ENCODE data around the gene RPS24. TPM values are rescaled to one million over a fixed set of nuclear protein-coding genes. Genes with fewer than 3 reads are reported as not detected.
"Not testable (repeated sequence)": the region's sequence is repeated elsewhere in the genome, so short reads cannot be mapped to it uniquely, and the experiment has no call there.

The RPS24 gene
- total RNA-seq, 2 experiments from 2014 or later = 2,309 to 2,336 TPM

- no peak overlapping the region for H3K4me3 Mint-ChIP-seq
- H3K36me3 Mint-ChIP-seq = no peaks in the 10 kb centered on the region
- peaks cover 18% of the 10 kb centered on the region for H3K4me1 Mint-ChIP-seq
- DNase-seq = no peak
- H3K9me3 Mint-ChIP-seq = no peaks in the 10 kb centered on the region
- H3K27ac Mint-ChIP-seq = no peak overlapping the region
- H3K27me3 Mint-ChIP-seq = no peaks in the 10 kb centered on the region
These were observed 26.4 kb downstream of the RPS24 start for GRCh38 chr10:78059906-78060702.

GRCh38 chr10:78062296-78062695 lies 28.6 kb downstream of the RPS24 start:
- Mint-ChIP-seq H3K27me3 (no peaks in the 10 kb centered on the region), H3K36me3 (no peaks in the 10 kb centered on the region), H3K4me3 (peak overlapping the region; percentile 40), H3K9me3 (no peaks in the 10 kb centered on the region), H3K27ac (no peak overlapping the region), H3K4me1 (peaks cover 17% of the 10 kb centered on the region)
- peak; percentile 17 for DNase-seq

GRCh38 chr10:78063236-78063635 lies 29.6 kb downstream of the RPS24 start:
- no peak overlapping the region for H3K4me3 Mint-ChIP-seq

GRCh38 chr10:78064919-78065318 lies 31.3 kb downstream of the RPS24 start:
- not testable (repeated sequence) for H3K36me3 Mint-ChIP-seq, H3K27me3 Mint-ChIP-seq, H3K27ac Mint-ChIP-seq, H3K9me3 Mint-ChIP-seq, H3K4me3 Mint-ChIP-seq, DNase-seq
- H3K4me1 Mint-ChIP-seq = peaks cover 15% of the 10 kb centered on the region

More at GRCh38 chr10:78063236-78063635, 29.6 kb downstream of the RPS24 start:
- no peak for DNase-seq
- no peaks in the 10 kb centered on the region for H3K36me3 Mint-ChIP-seq
- H3K27ac Mint-ChIP-seq = no peak overlapping the region
- H3K27me3 Mint-ChIP-seq = no peaks in the 10 kb centered on the region
- H3K9me3 Mint-ChIP-seq = no peaks in the 10 kb centered on the region
- H3K4me1 Mint-ChIP-seq = peaks cover 15% of the 10 kb centered on the region

- H3K27me3 Mint-ChIP-seq = no peaks in the 10 kb centered on the region
- H3K36me3 Mint-ChIP-seq = no peaks in the 10 kb centered on the region
- no peak overlapping the region for H3K27ac Mint-ChIP-seq
- no peaks in the 10 kb centered on the region for H3K9me3 Mint-ChIP-seq
- no peak for DNase-seq
- H3K4me3 Mint-ChIP-seq = no peak overlapping the region
- peaks cover 15% of the 10 kb centered on the region for H3K4me1 Mint-ChIP-seq
These were observed 31.9 kb downstream of the RPS24 start for GRCh38 chr10:78065611-78066010.

GRCh38 chr10:78066012-78066411 lies 32.3 kb downstream of the RPS24 start:
- H3K4me1 Mint-ChIP-seq = peaks cover 15% of the 10 kb centered on the region
- no peaks in the 10 kb centered on the region for H3K27me3 Mint-ChIP-seq
- no peaks in the 10 kb centered on the region for H3K9me3 Mint-ChIP-seq
- H3K36me3 Mint-ChIP-seq = no peaks in the 10 kb centered on the region
- no peak overlapping the region for H3K4me3 Mint-ChIP-seq
- no peak for DNase-seq
- no peak overlapping the region for H3K27ac Mint-ChIP-seq

GRCh38 chr10:78066728-78067430 lies 33.2 kb downstream of the RPS24 start:
- H3K4me1 Mint-ChIP-seq = peaks cover 10% of the 10 kb centered on the region
- no peak overlapping the region for H3K4me3 Mint-ChIP-seq
- no peak overlapping the region for H3K27ac Mint-ChIP-seq
- H3K9me3 Mint-ChIP-seq = no peaks in the 10 kb centered on the region
- no peaks in the 10 kb centered on the region for H3K27me3 Mint-ChIP-seq
- DNase-seq = no peak
- no peaks in the 10 kb centered on the region for H3K36me3 Mint-ChIP-seq

GRCh38 chr10:78069151-78069550 lies 35.5 kb downstream of the RPS24 start:
- no peaks in the 10 kb centered on the region for H3K9me3 Mint-ChIP-seq
- H3K4me1 Mint-ChIP-seq = no peaks in the 10 kb centered on the region
- DNase-seq = no peak
- no peak overlapping the region for H3K4me3 Mint-ChIP-seq
- no peaks in the 10 kb centered on the region for H3K27me3 Mint-ChIP-seq
- no peaks in the 10 kb centered on the region for H3K36me3 Mint-ChIP-seq
- H3K27ac Mint-ChIP-seq = no peak overlapping the region

- H3K4me1 Mint-ChIP-seq, H3K36me3 Mint-ChIP-seq, DNase-seq, H3K4me3 Mint-ChIP-seq, H3K27ac Mint-ChIP-seq, H3K9me3 Mint-ChIP-seq, H3K27me3 Mint-ChIP-seq: not testable (repeated sequence)
These were observed 36.4 kb downstream of the RPS24 start for GRCh38 chr10:78070064-78070463.

GRCh38 chr10:78070726-78071125 lies 37.1 kb downstream of the RPS24 start:
- Mint-ChIP-seq H3K9me3 (peaks cover 1% of the 10 kb centered on the region), H3K27ac (no peak overlapping the region), H3K4me1 (no peaks in the 10 kb centered on the region), H3K36me3 (no peaks in the 10 kb centered on the region), H3K27me3 (no peaks in the 10 kb centered on the region), H3K4me3 (no peak overlapping the region)
- no peak for DNase-seq

- H3K36me3 Mint-ChIP-seq = no peaks in the 10 kb centered on the region
- no peak for DNase-seq
- H3K4me1 Mint-ChIP-seq = no peaks in the 10 kb centered on the region
- H3K9me3 Mint-ChIP-seq = peaks cover 3% of the 10 kb centered on the region
- no peak overlapping the region for H3K27ac Mint-ChIP-seq
- H3K4me3 Mint-ChIP-seq = no peak overlapping the region
- H3K27me3 Mint-ChIP-seq = no peaks in the 10 kb centered on the region
These were observed 37.6 kb downstream of the RPS24 start for GRCh38 chr10:78071140-78071856.

- no peak for DNase-seq
- H3K36me3 Mint-ChIP-seq = no peaks in the 10 kb centered on the region
- H3K27me3 Mint-ChIP-seq = no peaks in the 10 kb centered on the region
- H3K9me3 Mint-ChIP-seq = peaks cover 4% of the 10 kb centered on the region
- H3K4me1 Mint-ChIP-seq = no peaks in the 10 kb centered on the region
- no peak overlapping the region for H3K4me3 Mint-ChIP-seq
- no peak overlapping the region for H3K27ac Mint-ChIP-seq
These were observed 38.2 kb downstream of the RPS24 start for GRCh38 chr10:78071857-78072179.

- Mint-ChIP-seq H3K4me3 (no peak overlapping the region), H3K27me3 (no peaks in the 10 kb centered on the region), H3K9me3 (peaks cover 4% of the 10 kb centered on the region), H3K27ac (no peak overlapping the region), H3K4me1 (no peaks in the 10 kb centered on the region), H3K36me3 (no peaks in the 10 kb centered on the region)
- DNase-seq = no peak
These were observed 38.8 kb downstream of the RPS24 start for GRCh38 chr10:78072504-78072903.

- DNase-seq, H3K9me3 Mint-ChIP-seq, H3K4me3 Mint-ChIP-seq, H3K27ac Mint-ChIP-seq, H3K36me3 Mint-ChIP-seq, H3K4me1 Mint-ChIP-seq, H3K27me3 Mint-ChIP-seq: not testable (repeated sequence)
These were observed 42.1 kb downstream of the RPS24 start for GRCh38 chr10:78075806-78076205.

GRCh38 chr10:78078539-78079330 lies 45.1 kb downstream of the RPS24 start:
- Mint-ChIP-seq H3K9me3 (peaks cover 4% of the 10 kb centered on the region), H3K27ac (no peak overlapping the region), H3K27me3 (no peaks in the 10 kb centered on the region), H3K4me3 (no peak overlapping the region), H3K4me1 (no peaks in the 10 kb centered on the region), H3K36me3 (no peaks in the 10 kb centered on the region)
- DNase-seq = no peak
